ENCODE data around the gene NCR3LG1.

The NCR3LG1 gene

DNA sequence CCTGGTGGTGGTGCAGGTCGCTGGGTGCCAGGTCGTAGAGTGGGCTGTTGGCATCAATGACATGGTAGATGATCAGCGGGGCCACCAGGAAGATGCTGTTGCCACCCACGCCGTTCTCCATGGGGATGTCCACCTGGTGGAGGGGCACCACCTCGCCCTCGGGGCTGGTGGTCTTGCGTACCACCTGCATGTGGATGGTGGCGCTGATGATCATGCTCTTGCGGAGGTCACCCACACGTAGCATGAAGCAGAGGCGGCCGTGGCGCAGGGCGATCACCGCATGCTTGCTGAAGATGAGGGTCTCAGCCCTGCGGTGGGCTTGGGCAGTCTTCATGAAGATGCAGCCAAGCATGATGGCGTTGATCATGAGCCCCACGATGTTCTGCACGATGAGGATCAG lies 35.7 kb downstream of the NCR3LG1 start (continued):
- no peak for TF ChIP-seq TCF4 (CRISPR knock-in tag; IDR thresholded peaks at IDR 0.05; ENCODE audit: borderline replicate concordance)

DNA sequence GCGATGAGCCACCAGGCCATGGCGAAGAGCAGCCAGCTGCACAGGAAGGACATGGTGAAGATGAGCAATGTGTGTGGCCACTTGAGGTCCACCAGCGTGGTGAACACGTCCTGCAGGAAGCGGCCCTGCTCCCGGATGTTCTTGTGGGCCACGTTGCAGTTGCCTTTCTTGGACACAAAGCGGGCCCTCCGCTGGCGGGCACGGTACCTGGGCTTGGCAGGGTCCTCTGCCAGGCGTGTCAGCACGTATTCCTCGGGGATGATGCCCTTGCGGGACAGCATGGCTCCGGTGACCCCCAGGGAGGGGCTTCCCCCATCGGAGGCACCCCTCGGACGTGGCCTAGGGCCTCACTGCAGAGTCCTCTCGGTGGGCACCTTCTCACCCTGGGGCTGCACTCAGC lies 36.2 kb downstream of the NCR3LG1 start:
- no peak for TF ChIP-seq RARB (CRISPR knock-in tag; IDR thresholded peaks at IDR 0.05)
- no peak for TF ChIP-seq SNAI2 (CRISPR knock-in tag; IDR thresholded peaks at IDR 0.05)
- no peak for TF ChIP-seq PPARA (CRISPR knock-in tag; IDR thresholded peaks at IDR 0.05; ENCODE audit: borderline replicate concordance)
- no peak for TF ChIP-seq ESRRG (CRISPR knock-in tag; IDR thresholded peaks at IDR 0.05)
- TF ChIP-seq, protein P1, sequence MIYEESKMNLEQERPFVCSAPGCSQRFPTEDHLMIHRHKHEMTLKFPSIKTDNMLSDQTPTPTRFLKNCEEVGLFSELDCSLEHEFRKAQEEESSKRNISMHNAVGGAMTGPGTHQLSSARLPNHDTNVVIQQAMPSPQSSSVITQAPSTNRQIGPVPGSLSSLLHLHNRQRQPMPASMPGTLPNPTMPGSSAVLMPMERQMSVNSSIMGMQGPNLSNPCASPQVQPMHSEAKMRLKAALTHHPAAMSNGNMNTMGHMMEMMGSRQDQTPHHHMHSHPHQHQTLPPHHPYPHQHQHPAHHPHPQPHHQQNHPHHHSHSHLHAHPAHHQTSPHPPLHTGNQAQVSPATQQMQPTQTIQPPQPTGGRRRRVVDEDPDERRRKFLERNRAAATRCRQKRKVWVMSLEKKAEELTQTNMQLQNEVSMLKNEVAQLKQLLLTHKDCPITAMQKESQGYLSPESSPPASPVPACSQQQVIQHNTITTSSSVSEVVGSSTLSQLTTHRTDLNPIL (CRISPR knock-in tag; IDR thresholded peaks at IDR 0.05; ENCODE audit: low read depth): no peak
- TF ChIP-seq CSDC2 (CRISPR knock-in tag; IDR thresholded peaks at IDR 0.05): no peak
- no peak for TF ChIP-seq ZFP3 (CRISPR knock-in tag; IDR thresholded peaks at IDR 0.05)
- no peak for TF ChIP-seq ZC3H10 (CRISPR knock-in tag; IDR thresholded peaks at IDR 0.05)
- TF ChIP-seq ZNF565 (CRISPR knock-in tag; conservative IDR thresholded peaks at IDR 0.05; ENCODE audit: low read depth): no peak
- TF ChIP-seq, protein P2, sequence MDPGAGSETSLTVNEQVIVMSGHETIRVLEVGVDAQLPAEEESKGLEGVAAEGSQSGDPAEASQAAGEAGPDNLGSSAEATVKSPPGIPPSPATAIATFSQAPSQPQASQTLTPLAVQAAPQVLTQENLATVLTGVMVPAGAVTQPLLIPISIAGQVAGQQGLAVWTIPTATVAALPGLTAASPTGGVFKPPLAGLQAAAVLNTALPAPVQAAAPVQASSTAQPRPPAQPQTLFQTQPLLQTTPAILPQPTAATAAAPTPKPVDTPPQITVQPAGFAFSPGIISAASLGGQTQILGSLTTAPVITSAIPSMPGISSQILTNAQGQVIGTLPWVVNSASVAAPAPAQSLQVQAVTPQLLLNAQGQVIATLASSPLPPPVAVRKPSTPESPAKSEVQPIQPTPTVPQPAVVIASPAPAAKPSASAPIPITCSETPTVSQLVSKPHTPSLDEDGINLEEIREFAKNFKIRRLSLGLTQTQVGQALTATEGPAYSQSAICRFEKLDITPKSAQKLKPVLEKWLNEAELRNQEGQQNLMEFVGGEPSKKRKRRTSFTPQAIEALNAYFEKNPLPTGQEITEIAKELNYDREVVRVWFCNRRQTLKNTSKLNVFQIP (CRISPR knock-in tag; IDR thresholded peaks at IDR 0.05; ENCODE audit: borderline replicate concordance, low read depth): no peak
- TF ChIP-seq TCF4 (CRISPR knock-in tag; IDR thresholded peaks at IDR 0.05; ENCODE audit: borderline replicate concordance): no peak
- no peak for TF ChIP-seq ARNTL (CRISPR knock-in tag; IDR thresholded peaks at IDR 0.05; ENCODE audit: borderline replicate concordance, low read depth)
- TF ChIP-seq ZNF70 (CRISPR knock-in tag; IDR thresholded peaks at IDR 0.05): no peak
- TF ChIP-seq GLIS3 (CRISPR knock-in tag; IDR thresholded peaks at IDR 0.05): no peak
- TF ChIP-seq BACH2 (CRISPR knock-in tag; IDR thresholded peaks at IDR 0.05; ENCODE audit: borderline replicate concordance): no peak
- TF ChIP-seq, protein P3, sequence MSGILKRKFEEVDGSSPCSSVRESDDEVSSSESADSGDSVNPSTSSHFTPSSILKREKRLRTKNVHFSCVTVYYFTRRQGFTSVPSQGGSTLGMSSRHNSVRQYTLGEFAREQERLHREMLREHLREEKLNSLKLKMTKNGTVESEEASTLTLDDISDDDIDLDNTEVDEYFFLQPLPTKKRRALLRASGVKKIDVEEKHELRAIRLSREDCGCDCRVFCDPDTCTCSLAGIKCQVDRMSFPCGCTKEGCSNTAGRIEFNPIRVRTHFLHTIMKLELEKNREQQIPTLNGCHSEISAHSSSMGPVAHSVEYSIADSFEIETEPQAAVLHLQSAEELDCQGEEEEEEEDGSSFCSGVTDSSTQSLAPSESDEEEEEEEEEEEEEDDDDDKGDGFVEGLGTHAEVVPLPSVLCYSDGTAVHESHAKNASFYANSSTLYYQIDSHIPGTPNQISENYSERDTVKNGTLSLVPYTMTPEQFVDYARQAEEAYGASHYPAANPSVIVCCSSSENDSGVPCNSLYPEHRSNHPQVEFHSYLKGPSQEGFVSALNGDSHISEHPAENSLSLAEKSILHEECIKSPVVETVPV (CRISPR knock-in tag; IDR thresholded peaks at IDR 0.05): no peak
- no peak for ATAC-seq

DNA sequence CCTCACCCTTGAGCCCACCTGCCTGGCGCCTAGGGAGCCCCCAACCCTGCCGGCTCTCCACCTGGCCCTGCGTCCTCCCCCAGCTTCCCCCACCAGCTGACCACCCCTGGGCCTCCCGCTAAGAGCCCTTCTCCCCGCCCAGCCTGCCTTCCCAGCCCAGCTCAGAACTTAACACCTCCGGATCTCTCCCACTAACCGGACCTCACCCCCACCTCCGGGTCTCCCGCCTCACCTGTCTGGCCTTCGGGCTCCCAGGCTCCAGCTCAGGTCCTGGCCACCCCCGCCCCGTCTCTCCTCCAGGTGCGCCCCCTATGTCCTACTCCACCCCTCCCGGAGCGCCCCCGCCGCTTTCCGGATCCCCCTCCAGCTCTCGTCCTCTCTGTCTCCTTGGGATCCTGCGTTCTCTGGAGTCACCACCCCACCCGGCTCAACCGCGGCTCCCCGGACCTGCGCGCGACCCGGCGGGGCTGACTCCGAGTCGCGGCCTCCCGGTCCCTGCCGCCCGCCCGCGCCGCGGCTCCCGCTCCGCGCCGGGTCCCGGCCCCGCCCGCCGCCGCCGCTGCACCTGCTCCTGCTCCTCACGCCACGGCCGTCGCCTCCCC lies 37.1 kb downstream of the NCR3LG1 start, which contains the start of gene KCNJ11:
Gene KCNJ11 (minus strand): TSS at position 51 of the 602 bp plus-strand sequence. CDS start 568 bp downstream, outside the sequence.
- TF ChIP-seq ZNF565 (CRISPR knock-in tag; conservative IDR thresholded peaks at IDR 0.05; ENCODE audit: low read depth) (no peak), CSDC2 (CRISPR knock-in tag; IDR thresholded peaks at IDR 0.05) (no peak), TOX (CRISPR knock-in tag; IDR thresholded peaks at IDR 0.05; ENCODE audit: borderline replicate concordance) (no peak)
- ATAC-seq: peak; percentile 17

DNA sequence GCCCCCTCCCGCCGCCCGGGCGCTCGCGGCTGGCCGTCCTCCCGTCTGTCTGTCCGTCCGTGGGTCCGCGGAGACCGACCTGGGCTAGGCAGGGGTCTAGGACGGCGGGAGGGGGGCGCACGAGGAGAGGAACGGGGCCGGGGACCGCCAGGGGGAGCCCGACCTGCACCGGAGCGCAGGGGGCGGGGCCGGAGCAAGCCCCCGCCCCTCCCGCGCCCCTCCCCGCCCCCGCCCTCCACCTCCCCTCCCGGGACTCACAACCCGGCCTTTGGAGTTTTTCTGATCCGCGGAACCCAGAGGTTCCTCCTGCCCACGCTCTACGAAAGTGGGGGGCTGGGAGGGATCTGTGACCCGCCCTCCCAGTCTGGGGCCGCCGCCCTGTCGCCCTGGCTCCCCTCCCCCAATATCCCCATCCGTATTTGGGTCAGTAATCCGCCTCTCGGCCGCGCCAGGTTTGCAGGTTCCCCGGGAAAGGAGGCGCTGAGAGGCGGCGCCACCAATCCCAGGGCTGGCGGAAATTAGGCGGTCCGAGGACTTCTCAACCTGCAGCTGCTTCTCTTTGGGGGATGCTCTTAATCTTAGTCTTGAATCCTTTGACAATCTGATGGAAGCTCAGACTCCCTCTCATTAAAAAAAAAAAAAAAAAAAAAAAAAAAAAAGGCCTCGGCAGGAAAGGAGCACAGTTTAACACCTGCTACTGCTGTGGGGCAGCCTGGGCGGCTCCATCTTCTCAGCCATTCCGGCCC lies 37.8 kb downstream of the NCR3LG1 start:
- peak; percentile 61 for ATAC-seq

DNA sequence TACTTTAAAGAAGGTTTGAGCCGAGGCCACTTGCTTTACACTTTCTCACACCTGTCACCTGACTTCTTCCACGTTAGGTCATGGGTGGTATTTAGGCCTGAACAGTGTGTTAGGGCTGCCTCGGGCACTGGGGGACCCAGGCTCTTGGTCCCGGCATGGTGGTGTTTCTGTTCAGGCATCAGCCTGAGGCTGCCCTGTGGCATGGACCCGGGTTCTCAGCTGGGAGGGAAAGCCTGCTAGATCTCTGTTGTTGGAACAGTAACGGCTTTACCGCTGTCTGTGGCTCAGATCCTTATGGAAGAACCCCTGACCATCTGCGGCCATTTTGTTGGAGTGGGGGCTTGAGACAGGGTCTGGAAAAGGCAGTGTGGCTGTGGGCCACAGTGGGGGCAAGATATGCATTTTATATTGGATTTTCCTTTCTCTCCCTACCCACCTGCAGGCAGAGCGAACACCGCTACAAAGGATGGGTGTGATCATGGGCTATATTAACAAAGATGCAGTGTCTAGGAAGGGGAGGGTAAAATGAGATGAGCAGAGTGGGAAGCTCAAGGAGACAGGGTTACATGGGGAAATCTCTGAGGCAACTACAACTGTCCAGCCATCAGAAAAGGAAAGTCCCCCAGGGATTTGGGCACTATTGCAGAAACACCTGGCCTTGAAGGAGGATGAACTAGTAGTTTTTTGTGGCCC lies 38.5 kb downstream of the NCR3LG1 start:
- 0 out of 3 replicates have a peak, but pooled peaks have one; percentile 3 for ATAC-seq
- TF ChIP-seq ZNF70 (CRISPR knock-in tag; IDR thresholded peaks at IDR 0.05) (peak; percentile 98), BACH2 (CRISPR knock-in tag; IDR thresholded peaks at IDR 0.05; ENCODE audit: borderline replicate concordance) (no peak)

More for the DNA sequence above, 37.8 kb downstream of the NCR3LG1 start:
- TF ChIP-seq SNAI2 (CRISPR knock-in tag; IDR thresholded peaks at IDR 0.05) (0 out of 2 replicates have a peak, but pooled peaks have one; percentile 11), ESRRG (CRISPR knock-in tag; IDR thresholded peaks at IDR 0.05) (no peak)
